Prostate gland (tissue), 2 donors: ENCODE results near the gene ARMC3.

Experiments
- CTCF ChIP-seq, 4 experiments: fragments of 200-600 bp in 2 of 4; fragments of 450-650 bp in 2 of 4; sonication (generic) in 2 of 4; IDR thresholded peaks; 1 replicate in 3 of 4; 2 replicates in 1 of 4; pipeline ENCODE4 v1.5.1; 2016 to 2019; ENCODE audit warnings: antibody characterized with exemption in 4 of 4, mild to moderate bottlenecking in 2 of 4, moderate library complexity in 2 of 4
- POLR2AphosphoS5 ChIP-seq: sonication (generic); formaldehyde crosslinking; IDR thresholded peaks from one replicate; pipeline ENCODE4 v1.6.1; 2017; ENCODE audit warnings: antibody characterized with exemption

- no peak for TF ChIP-seq CTCF (IDR thresholded peaks at IDR 0.05)
- TF ChIP-seq POLR2AphosphoS5 = no peak
Measured at GRCh38 chr10:22945934-22946673, 18.3 kb downstream of the ARMC3 start.
